Neutrophil (primary cell): Measurements from ENCODE around the gene MYO1F.
"Not testable (repeated sequence)": the region's sequence is repeated elsewhere in the genome, so short reads cannot be mapped to it uniquely, and the experiment has no call there.

Experiments
- H3K27ac ChIP-seq: fragments of 200-600 bp; sonication (generic); 2 replicates; pipeline ENCODE4 v1.5.1; 2016; ENCODE audit warnings: mild to moderate bottlenecking, moderate library complexity
- H3K27me3 ChIP-seq: fragments of 200-600 bp; sonication (generic); 2 replicates; pipeline ENCODE4 v1.6.0; 2016; ENCODE audit warnings: mild to moderate bottlenecking
- H3K36me3 ChIP-seq: fragments of 200-600 bp; sonication (generic); 2 replicates; pipeline ENCODE4 v1.5.1; 2017
- H3K4me1 ChIP-seq, 2 experiments: fragments of 200-600 bp in 1 of 2; sonication (generic) in 1 of 2; 1 replicate in 1 of 2; 2 replicates in 1 of 2; pipeline versions ENCODE4 v1.5.1 to v1.6.1; 2013 to 2016; ENCODE audit warnings: low read depth in 1 of 2, low read length in 1 of 2, mild to moderate bottlenecking in 1 of 2, moderate library complexity in 1 of 2; ENCODE audit not compliant: control insufficient read depth in 1 of 2, insufficient read depth in 1 of 2
- H3K4me3 ChIP-seq, 2 experiments: fragments of 200-600 bp in 1 of 2; sonication (generic) in 1 of 2; 1 replicate in 1 of 2; 2 replicates in 1 of 2; pipeline ENCODE4 v1.5.1; 2013 to 2016; ENCODE audit warnings: low read depth in 1 of 2, low read length in 1 of 2, mild to moderate bottlenecking in 1 of 2, moderate library complexity in 1 of 2
- H3K9me3 ChIP-seq: fragments of 200-600 bp; sonication (generic); 2 replicates; pipeline ENCODE4 v1.5.1; 2016
- TF ChIP-seq, protein P1 (sequence below): fragments of 200-600 bp; sonication (generic); IDR thresholded peaks from 2 replicates; pipeline ENCODE4 v1.5.1; 2016; ENCODE audit warnings: antibody characterized with exemption

Gene MYO1F

DNA sequence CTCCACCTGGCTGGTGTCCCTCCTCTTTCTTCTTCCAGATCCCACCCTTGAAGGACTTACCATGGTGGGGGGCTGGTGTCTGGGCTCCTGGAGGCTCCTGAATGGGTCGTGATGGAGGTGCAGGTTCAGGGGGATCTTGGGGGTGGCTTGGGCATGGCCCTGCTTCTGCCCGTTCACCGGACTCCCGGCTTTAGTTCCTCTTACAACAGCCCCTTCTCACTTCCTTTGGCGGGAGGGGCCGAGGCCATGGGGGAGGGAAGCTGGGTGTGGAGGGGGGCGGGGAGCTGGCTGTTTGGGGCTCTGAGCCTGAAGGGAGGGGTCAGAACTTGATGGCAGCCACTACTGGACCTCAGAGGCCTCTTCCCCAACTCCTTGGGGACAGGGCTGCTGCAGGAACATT is at the start of gene MYO1F:
TSS of gene MYO1F (minus strand) at position 196 of the 400 bp plus-strand sequence. CDS start at position 63, 133 bp downstream.
- H3K9me3 ChIP-seq: no peaks in the 10 kb centered on the region
- peak within 1 kb of the TSS; percentile 94 to 100 for H3K4me3 ChIP-seq
- TF ChIP-seq, protein P1, sequence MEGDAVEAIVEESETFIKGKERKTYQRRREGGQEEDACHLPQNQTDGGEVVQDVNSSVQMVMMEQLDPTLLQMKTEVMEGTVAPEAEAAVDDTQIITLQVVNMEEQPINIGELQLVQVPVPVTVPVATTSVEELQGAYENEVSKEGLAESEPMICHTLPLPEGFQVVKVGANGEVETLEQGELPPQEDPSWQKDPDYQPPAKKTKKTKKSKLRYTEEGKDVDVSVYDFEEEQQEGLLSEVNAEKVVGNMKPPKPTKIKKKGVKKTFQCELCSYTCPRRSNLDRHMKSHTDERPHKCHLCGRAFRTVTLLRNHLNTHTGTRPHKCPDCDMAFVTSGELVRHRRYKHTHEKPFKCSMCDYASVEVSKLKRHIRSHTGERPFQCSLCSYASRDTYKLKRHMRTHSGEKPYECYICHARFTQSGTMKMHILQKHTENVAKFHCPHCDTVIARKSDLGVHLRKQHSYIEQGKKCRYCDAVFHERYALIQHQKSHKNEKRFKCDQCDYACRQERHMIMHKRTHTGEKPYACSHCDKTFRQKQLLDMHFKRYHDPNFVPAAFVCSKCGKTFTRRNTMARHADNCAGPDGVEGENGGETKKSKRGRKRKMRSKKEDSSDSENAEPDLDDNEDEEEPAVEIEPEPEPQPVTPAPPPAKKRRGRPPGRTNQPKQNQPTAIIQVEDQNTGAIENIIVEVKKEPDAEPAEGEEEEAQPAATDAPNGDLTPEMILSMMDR: no peak
- peaks cover 62 to 80% of the 10 kb centered on the region in 2 experiments for H3K4me1 ChIP-seq
- H3K36me3 ChIP-seq: peaks cover 30% of the 10 kb centered on the region
- peak within 1 kb of the TSS; percentile 96 for H3K27ac ChIP-seq
- no peaks in the 10 kb centered on the region for H3K27me3 ChIP-seq

DNA sequence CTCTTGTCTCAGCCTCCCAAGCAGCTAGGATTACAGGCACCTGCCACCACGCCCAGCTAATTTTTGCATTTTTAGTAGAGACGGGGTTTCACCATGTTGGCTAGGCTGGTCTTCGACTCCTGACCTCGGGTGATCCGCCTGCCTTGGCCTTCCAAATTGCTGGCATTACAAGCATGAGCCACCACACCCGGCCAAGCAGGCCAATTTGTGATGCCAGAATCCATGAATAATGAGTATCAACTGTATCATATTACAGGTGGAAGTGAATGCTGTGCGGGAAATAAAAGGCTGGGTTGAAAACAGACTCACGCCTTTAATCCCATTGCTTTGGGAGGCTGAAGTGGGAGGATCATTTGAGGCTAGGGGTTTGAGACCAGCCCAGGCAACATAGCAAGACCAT is 49.6 kb upstream of the MYO1F start:
- TF ChIP-seq, protein P1: no peak
- Histone ChIP-seq H3K27me3 (peaks cover 5% of the 10 kb centered on the region), H3K27ac (no peak overlapping the region), H3K36me3 (no peaks in the 10 kb centered on the region), H3K4me1 (no peaks in the 10 kb centered on the region), H3K4me3 (no peak overlapping the region), H3K9me3 (no peaks in the 10 kb centered on the region)

DNA sequence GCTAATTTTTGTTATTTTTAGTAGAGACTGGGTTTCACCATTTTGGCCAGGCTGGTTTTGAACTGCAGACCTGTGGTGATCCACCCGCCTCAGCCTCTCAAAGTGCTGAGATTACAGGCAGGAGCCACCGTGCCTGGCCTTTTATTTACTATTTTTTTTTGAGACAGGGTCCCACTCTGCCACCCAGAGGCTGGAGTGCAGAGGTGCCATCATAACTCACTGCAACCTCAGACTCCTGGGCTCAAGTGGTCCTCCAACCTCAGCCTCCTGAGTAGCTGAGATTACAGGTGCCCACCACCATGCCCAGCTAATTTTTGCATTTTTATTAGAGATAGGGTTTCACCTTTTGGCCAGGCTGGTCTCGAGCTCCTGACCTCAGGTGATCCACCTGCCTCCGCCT is 45.6 kb upstream of the MYO1F start:
- H3K4me3 ChIP-seq, H3K4me1 ChIP-seq, H3K9me3 ChIP-seq, H3K27ac ChIP-seq, H3K36me3 ChIP-seq: not testable (repeated sequence)
- H3K27me3 ChIP-seq: peaks cover 10% of the 10 kb centered on the region

DNA sequence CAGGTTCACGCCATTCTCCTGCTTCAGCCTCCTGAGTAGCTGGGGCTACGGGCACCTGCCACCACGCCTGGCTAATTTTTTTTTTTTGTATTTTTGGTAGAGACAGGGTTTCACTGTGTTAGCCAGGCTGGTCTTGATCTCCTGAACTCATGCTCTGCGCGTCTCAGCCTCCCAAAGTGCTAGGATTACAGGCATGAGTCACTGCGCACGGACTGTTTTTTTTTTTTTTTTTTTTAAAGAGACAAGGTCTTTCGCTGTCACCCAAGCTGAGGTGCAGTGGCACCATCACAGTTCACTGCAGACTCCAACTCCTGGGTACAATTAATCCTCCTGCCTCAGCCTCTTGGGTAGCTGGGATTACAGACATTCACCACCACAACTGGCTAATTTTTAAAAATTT is 41.5 kb upstream of the MYO1F start:
- H3K4me1 ChIP-seq: peaks cover 8% of the 10 kb centered on the region in 2 experiments
- H3K9me3 ChIP-seq: no peaks in the 10 kb centered on the region
- no peak overlapping the region for H3K4me3 ChIP-seq
- TF ChIP-seq, protein P1: no peak
- peaks cover 29% of the 10 kb centered on the region for H3K27me3 ChIP-seq
- no peak overlapping the region for H3K27ac ChIP-seq
- no peaks in the 10 kb centered on the region for H3K36me3 ChIP-seq

DNA sequence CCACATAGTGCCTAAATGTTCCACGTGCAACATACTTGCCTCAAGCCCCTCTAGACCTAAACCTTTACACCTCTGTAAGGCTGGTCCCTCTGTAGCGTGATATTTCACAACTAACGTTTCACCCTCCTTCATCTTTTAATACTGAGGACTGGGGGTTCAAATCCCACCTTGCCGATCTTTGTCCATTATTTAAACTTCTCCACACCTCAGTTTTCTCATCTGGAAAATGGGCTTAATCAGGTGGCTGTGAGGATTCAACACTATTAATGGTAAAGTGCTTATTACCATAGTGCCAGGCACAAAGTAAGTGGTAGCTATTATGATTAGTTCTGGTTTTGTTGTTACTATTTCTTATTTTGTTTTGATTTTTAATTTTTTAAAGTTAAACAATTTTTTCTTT is 40.7 kb upstream of the MYO1F start:
- H3K9me3 ChIP-seq: no peaks in the 10 kb centered on the region

DNA sequence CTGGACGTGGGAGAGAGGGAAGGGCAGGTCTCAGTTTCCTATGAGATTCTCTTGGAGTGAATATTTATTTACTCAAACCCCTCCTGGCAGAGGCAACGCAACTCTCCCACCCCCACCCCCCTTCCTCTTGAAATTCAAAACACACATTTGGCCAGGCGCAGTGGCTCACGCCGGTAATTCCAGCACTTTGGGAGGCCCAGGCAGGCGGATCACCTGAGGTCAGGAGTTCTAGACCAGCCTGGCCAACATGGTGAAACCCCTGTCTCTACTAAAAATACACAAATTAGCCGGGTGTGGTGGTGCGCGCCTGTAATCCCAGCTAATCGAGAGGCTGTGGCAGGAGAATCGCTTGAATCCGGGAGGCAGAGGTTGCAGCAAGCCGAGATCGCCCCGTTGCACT is 40.1 kb upstream of the MYO1F start:
- not testable (repeated sequence) for H3K4me3 ChIP-seq, H3K36me3 ChIP-seq, H3K4me1 ChIP-seq, H3K27ac ChIP-seq, H3K9me3 ChIP-seq
- H3K27me3 ChIP-seq: peaks cover 39% of the 10 kb centered on the region

More for the DNA sequence above, 40.7 kb upstream of the MYO1F start:
- Histone ChIP-seq H3K27me3 (peaks cover 36% of the 10 kb centered on the region), H3K36me3 (no peaks in the 10 kb centered on the region), H3K27ac (no peak overlapping the region), H3K4me3 (no peak overlapping the region), H3K4me1 (peaks cover 8% of the 10 kb centered on the region in 2 experiments)
- TF ChIP-seq, protein P1: no peak

DNA sequence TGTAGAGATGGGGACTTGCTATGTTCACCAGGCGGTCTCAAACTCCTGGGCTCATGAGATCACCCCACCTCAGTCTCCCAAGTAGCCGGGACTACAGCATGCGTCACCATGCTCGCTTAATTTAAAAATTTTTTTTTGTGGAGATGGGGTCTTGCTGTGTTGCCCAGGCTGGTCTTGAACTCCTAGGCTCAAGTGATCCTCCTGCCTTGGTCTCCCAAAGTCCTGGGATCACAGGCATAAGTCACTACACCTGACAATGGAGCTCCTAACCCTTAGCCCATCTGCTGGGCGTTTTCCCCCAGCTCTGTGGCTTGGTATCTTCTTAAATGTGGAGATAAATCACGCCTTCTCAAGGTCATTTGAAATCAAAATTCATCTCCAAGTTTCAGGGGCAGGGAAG is 39.6 kb upstream of the MYO1F start:
- H3K4me1 ChIP-seq: peaks cover 8% of the 10 kb centered on the region in 2 experiments
- H3K36me3 ChIP-seq: no peaks in the 10 kb centered on the region
- no peak overlapping the region for H3K4me3 ChIP-seq
- no peak overlapping the region for H3K27ac ChIP-seq
- peaks cover 43% of the 10 kb centered on the region for H3K27me3 ChIP-seq
- H3K9me3 ChIP-seq: no peaks in the 10 kb centered on the region
- TF ChIP-seq, protein P1: no peak
